Mucosa of descending colon (tissue), 3 donors: ENCODE measurements around the gene ELF5. TPM values are rescaled to one million over a fixed set of nuclear protein-coding genes. Genes with fewer than 3 reads are reported as not detected.

Experiments
- ATAC-seq: fragments of 200-7000 bp; cut with Tn5 transposase; one replicate; pipeline ENCODE4 v1.9.1; 2020; ENCODE audit warnings: mild to moderate bottlenecking, moderate library complexity
- DNase-seq, 3 donors: peaks; one replicate each; pipeline ENCODE4 v3.0.0-alpha.2; 2020
- H3K36me3 ChIP-seq: fragments of 200-600 bp; one replicate; pipeline ENCODE4 v1.8.0; 2021; ENCODE audit warnings: low read depth, mild to moderate bottlenecking
- H3K4me1 ChIP-seq: fragments of 200-600 bp; one replicate; pipeline ENCODE4 v1.8.0; 2021; ENCODE audit warnings: low read depth, mild to moderate bottlenecking
- H3K4me3 ChIP-seq: fragments of 200-600 bp; one replicate; pipeline ENCODE4 v1.8.0; 2021; ENCODE audit warnings: mild to moderate bottlenecking
- H3K9me3 ChIP-seq: fragments of 200-600 bp; one replicate; pipeline ENCODE4 v1.8.0; 2021; ENCODE audit warnings: mild to moderate bottlenecking
- intact Hi-C, 2 donors: fragments of 100-400 bp; cut with DNase I in 1 of 2; cut with micrococcal nuclease in 1 of 2; formaldehyde crosslinking; loops; one replicate each; pipeline versions ENCODE4 v1.11.0 to v1.11.1; 2022; cut with DNase I, micrococcal nuclease
- total RNA-seq, 3 donors: library from RNA; stranded (reverse); fragmentation: NEBNext Ultra II Directional in 2 of 3; extraction: Animal tissue kit (Norgen Biotek cat#: 25700) in 2 of 3; gene quantifications; one replicate each; pipeline versions ENCODE4 v1.2.1 to v1.2.4, GENCODE V29; 2021 to 2023
- TF ChIP-seq, protein P1 (sequence below): fragments of 200-600 bp; IDR thresholded peaks from one replicate; pipeline ENCODE4 v1.8.0; 2022; ENCODE audit warnings: antibody characterized with exemption, mild to moderate bottlenecking
- donor health status: DM: no; HTN: no; CAD: no; lungs with moderate emphysema.
- donor health status: DM: no; HTN: no; CAD: no.
- donor health status: DM: no; HTN: yes; CAD: no.

The ELF5 gene
- total RNA-seq, 3 donors from 2014 or later, result not detected

DNA sequence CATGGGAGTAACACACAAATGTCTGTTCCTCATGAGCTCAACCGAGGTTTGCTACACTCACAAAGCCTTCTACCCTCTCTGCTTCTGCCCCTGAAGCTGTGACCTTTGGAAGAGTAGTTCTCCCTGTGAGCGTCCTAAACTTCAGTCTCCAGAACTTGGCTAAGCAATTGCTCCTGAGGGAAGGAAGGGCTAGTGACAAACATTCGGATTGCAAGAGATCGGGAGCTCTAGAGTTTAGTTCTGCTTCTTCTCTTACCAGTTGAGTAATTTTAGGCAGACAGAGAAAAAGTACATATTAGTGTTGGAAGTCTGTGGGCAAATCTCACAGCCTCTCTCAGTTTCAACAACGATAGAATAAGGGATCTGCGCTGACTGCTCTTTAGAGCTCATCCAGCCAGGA is 27.3 kb upstream of the ELF5 start:
- no peaks in the 10 kb centered on the region for H3K36me3 ChIP-seq
- no peaks in the 10 kb centered on the region for H3K4me1 ChIP-seq
- no peak for DNase-seq
- TF ChIP-seq, protein P1, sequence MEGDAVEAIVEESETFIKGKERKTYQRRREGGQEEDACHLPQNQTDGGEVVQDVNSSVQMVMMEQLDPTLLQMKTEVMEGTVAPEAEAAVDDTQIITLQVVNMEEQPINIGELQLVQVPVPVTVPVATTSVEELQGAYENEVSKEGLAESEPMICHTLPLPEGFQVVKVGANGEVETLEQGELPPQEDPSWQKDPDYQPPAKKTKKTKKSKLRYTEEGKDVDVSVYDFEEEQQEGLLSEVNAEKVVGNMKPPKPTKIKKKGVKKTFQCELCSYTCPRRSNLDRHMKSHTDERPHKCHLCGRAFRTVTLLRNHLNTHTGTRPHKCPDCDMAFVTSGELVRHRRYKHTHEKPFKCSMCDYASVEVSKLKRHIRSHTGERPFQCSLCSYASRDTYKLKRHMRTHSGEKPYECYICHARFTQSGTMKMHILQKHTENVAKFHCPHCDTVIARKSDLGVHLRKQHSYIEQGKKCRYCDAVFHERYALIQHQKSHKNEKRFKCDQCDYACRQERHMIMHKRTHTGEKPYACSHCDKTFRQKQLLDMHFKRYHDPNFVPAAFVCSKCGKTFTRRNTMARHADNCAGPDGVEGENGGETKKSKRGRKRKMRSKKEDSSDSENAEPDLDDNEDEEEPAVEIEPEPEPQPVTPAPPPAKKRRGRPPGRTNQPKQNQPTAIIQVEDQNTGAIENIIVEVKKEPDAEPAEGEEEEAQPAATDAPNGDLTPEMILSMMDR, result no peak
- ATAC-seq, result no peak
- intact Hi-C loops, result no loop called here
- no peaks in the 10 kb centered on the region for H3K9me3 ChIP-seq
- no peak overlapping the region for H3K4me3 ChIP-seq

DNA sequence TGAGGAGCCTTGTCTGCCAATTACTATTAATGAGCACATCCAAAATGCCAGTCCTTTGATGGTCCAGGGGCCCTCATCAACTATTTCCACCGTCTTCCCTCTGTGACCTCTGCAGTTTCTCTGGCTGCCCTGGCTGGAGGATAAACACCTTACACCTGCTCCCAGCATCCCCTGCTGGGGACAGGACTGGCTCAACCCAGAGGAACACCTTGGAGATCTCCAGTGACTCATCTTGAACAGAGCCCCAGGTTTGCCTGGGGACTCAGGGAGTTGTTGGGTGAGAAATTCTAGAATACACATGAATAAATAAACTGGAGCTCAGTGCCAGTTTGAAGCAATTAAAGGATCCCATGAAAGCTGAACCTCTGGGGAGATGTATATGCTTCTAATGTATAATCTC is 24.0 kb upstream of the ELF5 start:
- H3K4me1 ChIP-seq, result no peaks in the 10 kb centered on the region
- no peak for DNase-seq
- TF ChIP-seq, protein P1, result no peak
- no peak overlapping the region for H3K4me3 ChIP-seq
- ATAC-seq, result no peak
- no peaks in the 10 kb centered on the region for H3K36me3 ChIP-seq
- intact Hi-C loops, result no loop called here
- no peaks in the 10 kb centered on the region for H3K9me3 ChIP-seq

DNA sequence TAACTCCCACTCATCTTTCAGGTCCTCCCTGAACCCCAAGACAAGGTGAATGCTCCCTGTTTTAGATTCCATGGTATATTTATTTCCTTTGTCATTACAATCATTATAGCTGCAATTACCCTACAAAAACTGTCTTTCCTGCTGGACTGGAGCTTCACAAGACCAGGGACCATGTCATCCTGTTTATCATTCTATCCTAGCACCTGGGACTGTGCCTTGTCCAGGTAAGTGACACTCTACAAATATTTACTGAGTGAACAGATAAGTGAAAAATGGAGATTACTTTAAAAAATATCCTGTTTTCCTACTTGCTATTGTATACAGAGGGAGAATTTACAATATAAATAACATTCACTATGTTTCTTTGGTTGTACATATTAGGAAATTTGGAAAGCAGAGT is 22.5 kb upstream of the ELF5 start:
- H3K36me3 ChIP-seq, result no peaks in the 10 kb centered on the region
- H3K4me1 ChIP-seq, result no peaks in the 10 kb centered on the region
- DNase-seq (no peak), ATAC-seq (no peak)
- no peak overlapping the region for H3K4me3 ChIP-seq
- H3K9me3 ChIP-seq, result no peaks in the 10 kb centered on the region
- intact Hi-C loops, result no loop called here
- TF ChIP-seq, protein P1, result no peak

DNA sequence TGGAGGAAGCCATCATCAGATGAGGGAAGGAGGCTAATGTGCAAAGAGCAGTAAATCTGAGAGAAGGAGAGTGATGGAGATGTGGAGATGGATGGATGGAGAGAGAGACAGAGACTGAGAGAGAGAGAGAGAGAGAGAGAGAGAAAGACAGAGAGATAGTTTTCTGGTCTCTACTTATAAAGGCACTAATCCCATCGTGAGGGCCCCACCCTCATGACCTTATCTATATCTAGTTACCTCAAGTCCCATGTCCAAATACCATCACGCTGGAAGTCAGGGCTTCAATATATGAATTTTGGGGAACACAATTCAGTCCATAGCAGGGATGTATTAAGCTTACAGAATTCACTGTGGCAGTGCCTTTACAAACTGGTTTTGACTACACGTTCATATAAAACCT is 21.2 kb upstream of the ELF5 start:
- Histone ChIP-seq H3K36me3 (no peaks in the 10 kb centered on the region), H3K4me3 (no peak overlapping the region), H3K9me3 (no peaks in the 10 kb centered on the region), H3K4me1 (no peaks in the 10 kb centered on the region)
- intact Hi-C loops, result no loop called here
- TF ChIP-seq, protein P1, result no peak
- ATAC-seq (no peak), DNase-seq (no peak)

DNA sequence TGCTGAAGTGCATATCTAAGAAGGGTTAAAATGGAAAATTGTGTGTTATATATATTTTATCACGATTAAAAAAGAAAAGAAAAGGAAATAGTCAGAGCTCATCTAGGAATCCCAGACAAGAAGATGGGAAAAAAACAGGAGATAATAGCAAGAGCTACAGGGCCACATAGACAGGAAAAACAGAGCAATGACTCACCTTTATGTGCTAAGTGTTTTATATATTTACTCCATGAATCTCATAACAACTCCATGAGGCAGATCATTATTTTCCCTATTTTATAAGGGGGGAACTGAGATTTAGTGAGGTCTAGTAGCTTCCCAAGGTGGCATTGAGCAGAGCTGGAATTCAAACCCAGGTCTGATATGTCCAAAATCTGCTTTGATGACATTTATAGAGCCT is 18.1 kb upstream of the ELF5 start:
- Histone ChIP-seq H3K4me3 (no peak overlapping the region), H3K9me3 (no peaks in the 10 kb centered on the region), H3K36me3 (no peaks in the 10 kb centered on the region), H3K4me1 (no peaks in the 10 kb centered on the region)
- DNase-seq (no peak), ATAC-seq (no peak)
- intact Hi-C loops, result no loop called here
- TF ChIP-seq, protein P1, result no peak

DNA sequence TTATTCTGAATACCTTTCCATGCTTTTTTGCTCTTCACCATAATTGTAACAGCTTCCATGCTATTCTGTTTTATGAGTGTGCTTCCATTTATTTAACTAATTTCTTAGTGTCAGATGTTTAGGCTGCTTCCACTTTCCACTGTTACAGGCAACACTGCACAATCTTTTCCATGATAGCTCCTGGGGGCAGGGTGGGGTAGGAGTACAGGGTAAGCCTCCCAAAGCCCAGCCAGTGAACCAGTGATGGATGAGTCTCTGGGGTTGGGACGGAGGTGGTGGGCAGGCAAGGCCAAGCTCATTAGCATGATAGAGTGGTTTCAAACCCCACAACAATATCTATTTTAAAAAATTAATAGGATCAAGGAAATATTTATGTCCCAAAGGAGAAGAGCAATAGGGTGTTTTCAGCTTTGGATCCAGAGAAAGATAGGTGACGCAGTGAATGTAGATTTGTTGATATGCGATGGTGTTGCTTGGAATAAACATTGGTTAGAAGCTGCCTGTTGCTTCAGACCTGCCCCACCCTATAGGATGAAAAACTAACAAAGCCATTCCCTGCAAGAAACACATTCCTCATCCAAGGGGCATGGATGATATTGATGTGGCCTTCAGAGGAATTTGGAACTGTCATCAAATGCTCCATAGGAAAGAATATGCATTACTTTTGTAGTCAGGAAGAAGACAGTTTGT is 17.1 kb upstream of the ELF5 start:
- no peak overlapping the region for H3K4me3 ChIP-seq
- H3K36me3 ChIP-seq, result no peaks in the 10 kb centered on the region
- no peaks in the 10 kb centered on the region for H3K4me1 ChIP-seq
- H3K9me3 ChIP-seq, result no peaks in the 10 kb centered on the region
- no peak for DNase-seq
- intact Hi-C loops, result no loop called here
- TF ChIP-seq, protein P1, result no peak
- no peak for ATAC-seq
